ENCODE results near the gene CABP1. TPM values are rescaled to one million over a fixed set of nuclear protein-coding genes. Genes with fewer than 3 reads are reported as not detected.

Gene CABP1
- total and polyA plus RNA-seq, 2 of the 13 experiments (the other 11 are each of a cell fraction or from before 2014, with no cell fraction given): not detected

- H3K27ac ChIP-seq (ENCODE audit: extremely low read length, insufficient read depth, low read length): no peak overlapping the region
- peaks cover 15% of the 10 kb centered on the region for H3K4me1 ChIP-seq (ENCODE audit: insufficient read depth, low read length)
- no peak for DNase-seq (ENCODE audit: low spot score)
- WGBS (ENCODE audit: low lambda C conversion rate): 69% methylated on average over 4 of the region's 4 CpGs
- H3K36me3 ChIP-seq (replicated peaks in 1 of 2; ENCODE audit: control insufficient read depth in 1 of 2, insufficient read depth in 2 of 2, low read length in 2 of 2): no peaks in the 10 kb centered on the region
- CTCF ChIA-PET (ENCODE audit: low intra/inter-chr PET ratio, low total read pairs): no interaction called here
- no peak for FAIRE-seq
- H3K79me2 ChIP-seq (ENCODE audit: insufficient read depth, low read length): no peaks in the 10 kb centered on the region
- H4K20me1 ChIP-seq (ENCODE audit: insufficient read depth, low read length): peaks cover 6% of the 10 kb centered on the region; the same call in 1 of the 2 replicates
- H3K27me3 ChIP-seq (ENCODE audit: control insufficient read depth in 1 of 2, insufficient read depth in 2 of 2, low read length in 2 of 2): peaks cover 10 to 63% of the 10 kb centered on the region in 2 experiments; a peak in 3 of 5 replicates
- H2AFZ ChIP-seq (ENCODE audit: low read length): no peak overlapping the region
- in situ Hi-C loops (cut with HindIII; ENCODE audit: extremely low pct_ligation_motif_present, low pct_unique_long_range_greater_than_20kb): no loop called here
- H3K4me2 ChIP-seq (ENCODE audit: low read depth, low read length): no peak overlapping the region
- intact Hi-C loops (cut with micrococcal nuclease; ENCODE audit: unreplicated experiment): no loop called here
- no peak overlapping the region for H3K9ac ChIP-seq (ENCODE audit: insufficient read depth, low read depth, low read length)
- H3K4me3 ChIP-seq (replicated peaks in 1 of 3; ENCODE audit: insufficient read depth in 1 of 3, low read depth in 2 of 3, low read length in 3 of 3): no peak overlapping the region
- ATAC-seq: no peak
- POLR2A ChIA-PET: interaction anchor here (0.7 kb wide), 1 partner anchor 12 kb away, joined by 4 read pairs; no protein-coding TSS in a partner anchor
- no peaks in the 10 kb centered on the region for H3K9me3 ChIP-seq (ENCODE audit: low read length)
- no TSS peak for BruUV-seq (replicated peaks)
- TF ChIP-seq ZNF83 (CRISPR knock-in tag; IDR thresholded peaks at IDR 0.05; ENCODE audit: borderline replicate concordance) (no peak), WIZ (CRISPR knock-in tag; IDR thresholded peaks at IDR 0.05) (no peak), ZNF138 (CRISPR knock-in tag; IDR thresholded peaks at IDR 0.05; ENCODE audit: low read depth) (no peak), ZNF572 (CRISPR knock-in tag; IDR thresholded peaks at IDR 0.05) (no peak), ZEB1 (IDR thresholded peaks at IDR 0.05; ENCODE audit: insufficient replicate concordance, low read depth) (no peak), GMEB1 (CRISPR knock-in tag; IDR thresholded peaks at IDR 0.05; ENCODE audit: borderline replicate concordance) (no peak), KAT7 (CRISPR knock-in tag; IDR thresholded peaks at IDR 0.05; ENCODE audit: borderline replicate concordance) (no peak), SNAI1 (CRISPR knock-in tag; IDR thresholded peaks at IDR 0.05; ENCODE audit: borderline replicate concordance) (no peak), BRD4 (CRISPR knock-in tag; IDR thresholded peaks at IDR 0.05) (no peak), MXD3 (CRISPR knock-in tag; IDR thresholded peaks at IDR 0.05) (no peak), YY1 (IDR thresholded peaks at IDR 0.05; ENCODE audit: insufficient read depth, insufficient replicate concordance, low read depth, low read length) (no peak), ZBTB46 (CRISPR knock-in tag; IDR thresholded peaks at IDR 0.05; ENCODE audit: borderline replicate concordance) (no peak), ZNF530 (CRISPR knock-in tag; IDR thresholded peaks at IDR 0.05; ENCODE audit: low read depth) (no peak), BCLAF1 (IDR thresholded peaks at IDR 0.05) (no peak), RFXANK (CRISPR knock-in tag; IDR thresholded peaks at IDR 0.05) (no peak)
Measured at GRCh38 chr12:120642826-120643225, 2.4 kb downstream of the CABP1 start.
